Measurements from ENCODE around the gene NUMA1.

The NUMA1 gene

GRCh38 chr11:71962428-71963038 lies 117.8 kb downstream of the NUMA1 start:
- no peak for DNase-seq

DNA sequence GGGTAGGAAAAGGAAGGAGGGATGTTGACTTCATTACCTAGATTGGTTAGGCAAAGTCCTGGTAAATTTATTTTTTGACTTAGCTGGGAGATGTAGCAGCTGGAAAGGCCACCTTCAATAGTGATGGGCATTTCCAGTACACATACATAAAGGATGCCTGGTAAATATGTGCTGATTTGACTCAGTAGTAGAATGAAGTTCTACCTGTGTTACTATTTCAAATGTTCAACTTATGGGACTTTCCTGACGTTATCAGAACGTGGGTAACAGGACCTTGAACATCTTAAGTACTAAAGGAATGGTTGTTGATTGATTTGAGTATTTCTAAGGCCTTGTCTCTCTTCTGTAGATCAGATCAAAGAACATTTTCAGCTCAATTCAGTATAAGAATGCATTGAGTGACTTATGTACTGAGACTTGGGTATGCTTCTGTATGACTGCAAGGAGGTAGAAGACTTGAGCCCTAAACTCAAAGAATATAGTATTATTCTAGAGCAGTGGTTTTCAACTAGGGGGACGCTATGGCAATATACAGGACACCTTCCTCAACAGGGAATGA lies 124.4 kb downstream of the NUMA1 start:
- DNase-seq, result no peak

All from NCI-H446 (cell line).